ENCODE measurements around the gene SCNN1G.
"Not testable (repeated sequence)": the region's sequence is repeated elsewhere in the genome, so short reads cannot be mapped to it uniquely, and the experiment has no call there.

SCNN1G gene, protein sequence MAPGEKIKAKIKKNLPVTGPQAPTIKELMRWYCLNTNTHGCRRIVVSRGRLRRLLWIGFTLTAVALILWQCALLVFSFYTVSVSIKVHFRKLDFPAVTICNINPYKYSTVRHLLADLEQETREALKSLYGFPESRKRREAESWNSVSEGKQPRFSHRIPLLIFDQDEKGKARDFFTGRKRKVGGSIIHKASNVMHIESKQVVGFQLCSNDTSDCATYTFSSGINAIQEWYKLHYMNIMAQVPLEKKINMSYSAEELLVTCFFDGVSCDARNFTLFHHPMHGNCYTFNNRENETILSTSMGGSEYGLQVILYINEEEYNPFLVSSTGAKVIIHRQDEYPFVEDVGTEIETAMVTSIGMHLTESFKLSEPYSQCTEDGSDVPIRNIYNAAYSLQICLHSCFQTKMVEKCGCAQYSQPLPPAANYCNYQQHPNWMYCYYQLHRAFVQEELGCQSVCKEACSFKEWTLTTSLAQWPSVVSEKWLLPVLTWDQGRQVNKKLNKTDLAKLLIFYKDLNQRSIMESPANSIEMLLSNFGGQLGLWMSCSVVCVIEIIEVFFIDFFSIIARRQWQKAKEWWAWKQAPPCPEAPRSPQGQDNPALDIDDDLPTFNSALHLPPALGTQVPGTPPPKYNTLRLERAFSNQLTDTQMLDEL

DNA sequence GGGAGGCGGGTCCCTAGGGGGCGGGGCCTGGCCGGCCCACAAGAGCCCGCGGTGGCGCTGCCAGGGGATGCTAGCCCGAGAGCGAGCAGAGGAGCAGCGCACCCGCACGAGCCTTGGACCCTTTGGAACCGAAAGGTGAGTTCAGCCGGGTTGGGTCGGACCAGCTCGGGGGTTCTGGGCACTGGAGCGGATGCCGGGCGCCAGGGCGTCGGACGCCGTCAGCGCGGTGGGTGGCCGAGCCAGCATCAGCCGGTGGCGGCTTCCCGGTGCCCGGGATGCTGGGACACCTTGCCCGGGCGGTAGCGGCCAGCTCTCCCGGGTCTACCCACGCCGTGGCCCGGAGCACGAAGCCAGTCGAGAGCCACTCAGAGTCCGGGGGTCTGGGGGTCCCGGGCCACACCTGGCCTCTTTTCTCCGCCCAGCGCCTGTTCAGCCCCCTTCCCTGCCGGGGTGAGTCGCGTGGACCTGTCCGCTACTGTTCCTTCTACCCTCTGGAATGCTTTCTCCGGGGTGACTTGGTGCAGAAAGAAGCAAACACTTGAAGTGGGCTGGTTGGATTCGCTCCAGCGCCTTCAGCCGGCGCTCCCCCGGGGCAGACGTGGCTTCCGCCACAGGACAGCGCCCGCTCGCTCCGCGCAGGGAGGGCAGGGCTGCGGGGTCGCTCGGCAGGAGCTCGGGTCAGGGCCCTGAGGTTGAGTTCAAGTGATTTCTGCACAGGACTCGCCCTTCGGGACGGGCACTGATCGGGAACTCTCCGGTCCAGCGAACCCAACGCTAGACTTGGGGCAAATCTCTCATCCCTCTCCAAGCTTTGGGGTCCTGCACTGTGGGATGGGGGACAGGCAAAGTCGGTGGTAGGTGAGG lies at the start of gene SCNN1G:
Gene SCNN1G, plus strand, starts transcription at position 67 of the 864 bp plus-strand sequence. CDS start 3,527 bp downstream, outside the sequence.
- no peak for DNase-seq

DNA sequence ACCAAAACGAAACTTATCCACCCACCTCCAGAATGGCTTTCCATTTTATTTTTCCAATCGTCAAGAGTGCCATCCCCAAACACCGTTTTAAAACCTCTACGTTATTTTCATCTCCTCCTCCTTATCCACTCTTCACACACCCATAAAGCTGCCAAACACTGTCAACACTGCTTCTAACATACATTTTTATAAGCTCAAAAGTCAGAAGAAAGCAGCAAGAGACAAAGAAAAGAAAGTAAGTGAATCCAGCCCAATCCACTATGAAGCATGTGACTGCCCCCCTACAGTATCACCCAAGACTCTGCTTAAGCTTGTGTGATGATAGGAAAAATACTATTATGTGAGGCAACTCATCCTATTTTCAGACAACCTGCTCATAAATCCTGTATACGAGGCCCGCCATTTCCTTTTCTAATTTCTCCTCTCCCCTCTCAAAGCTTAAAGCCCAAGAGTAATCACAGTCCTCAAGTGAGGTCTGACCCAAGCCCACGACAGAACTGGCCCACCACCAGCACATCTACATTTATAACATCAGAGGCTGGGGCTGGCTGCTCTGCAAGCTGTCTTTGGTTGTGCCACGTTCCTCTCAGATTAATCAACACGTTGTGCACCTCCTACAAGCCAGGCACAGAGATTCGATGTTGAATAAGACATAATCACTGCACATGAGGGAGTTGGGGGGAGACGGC lies 49.6 kb upstream of the SCNN1G start:
- DNase-seq, result no peak

DNA sequence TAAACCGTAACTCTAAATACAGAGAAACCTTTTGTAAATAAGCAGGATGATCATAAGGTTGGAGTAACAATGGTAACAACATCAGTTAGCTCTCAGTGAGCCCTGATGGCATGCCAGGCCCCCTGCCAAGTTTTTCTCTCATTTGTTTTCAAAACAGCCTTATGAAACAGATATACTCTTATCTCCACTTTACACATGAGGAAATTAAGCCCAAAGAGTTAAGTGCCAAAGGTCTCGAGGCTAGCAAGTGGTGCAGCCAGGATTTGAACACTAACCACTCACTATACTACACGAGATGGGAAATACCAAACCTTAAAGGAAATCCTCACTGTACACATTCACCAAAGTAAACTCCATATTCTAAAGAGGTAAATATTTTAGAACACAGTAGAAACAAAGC lies 48.3 kb upstream of the SCNN1G start:
- no peak for DNase-seq

DNA sequence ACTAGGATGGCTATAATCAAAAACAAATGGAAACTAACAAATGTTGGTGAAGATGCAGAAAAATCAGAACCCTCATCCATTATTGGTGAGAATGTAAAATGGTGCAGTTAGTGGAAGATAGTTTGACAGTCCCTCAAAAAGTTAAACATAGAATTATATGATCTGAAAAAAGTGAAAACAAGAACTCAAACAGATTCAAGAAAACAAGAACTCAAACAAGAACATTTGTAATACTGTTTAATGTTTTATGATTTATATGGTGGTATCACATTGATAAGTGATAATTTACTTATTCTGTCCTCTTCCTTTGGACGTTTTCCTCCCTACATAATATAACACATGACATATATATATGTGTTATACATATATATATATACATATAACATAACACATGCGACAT lies 45.3 kb upstream of the SCNN1G start:
- no peak for DNase-seq

DNA sequence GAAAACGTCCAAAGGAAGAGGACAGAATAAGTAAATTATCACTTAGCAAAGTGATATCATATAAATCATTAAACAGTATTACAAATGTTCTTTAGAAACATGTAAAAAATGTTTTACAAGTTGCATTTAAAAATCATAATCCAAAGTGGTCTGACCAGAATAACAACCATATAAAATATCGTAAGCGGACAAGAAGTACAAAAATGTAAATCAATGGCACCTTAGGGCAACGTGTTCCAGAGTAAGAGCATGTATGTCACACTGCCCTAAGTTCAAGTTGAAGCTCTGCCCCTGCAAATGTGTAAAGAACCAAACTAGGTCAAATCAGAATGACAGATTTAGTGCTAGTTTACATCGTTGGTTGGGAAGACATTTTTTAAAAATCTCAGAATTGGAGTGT lies 44.7 kb upstream of the SCNN1G start:
- DNase-seq, result no peak

DNA sequence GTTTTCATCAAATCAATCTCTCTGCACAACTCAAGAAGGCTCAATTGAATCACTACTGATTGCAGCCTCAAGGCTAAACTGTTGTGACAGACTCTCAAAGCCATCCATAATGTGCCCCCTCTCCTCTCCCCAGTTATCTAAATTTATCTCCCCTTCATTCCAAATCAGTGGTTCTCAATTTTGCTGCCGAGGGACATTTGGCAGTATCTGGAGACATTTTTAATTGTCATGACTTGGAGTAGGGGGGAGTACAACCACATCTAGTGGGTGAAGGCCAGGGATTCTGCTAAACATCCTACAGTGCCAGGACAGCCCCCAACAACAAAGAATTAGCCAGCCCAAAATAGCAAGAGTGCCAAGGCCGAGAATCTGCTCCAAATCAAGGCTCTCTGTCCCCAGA lies 42.4 kb upstream of the SCNN1G start:
- DNase-seq, result no peak

DNA sequence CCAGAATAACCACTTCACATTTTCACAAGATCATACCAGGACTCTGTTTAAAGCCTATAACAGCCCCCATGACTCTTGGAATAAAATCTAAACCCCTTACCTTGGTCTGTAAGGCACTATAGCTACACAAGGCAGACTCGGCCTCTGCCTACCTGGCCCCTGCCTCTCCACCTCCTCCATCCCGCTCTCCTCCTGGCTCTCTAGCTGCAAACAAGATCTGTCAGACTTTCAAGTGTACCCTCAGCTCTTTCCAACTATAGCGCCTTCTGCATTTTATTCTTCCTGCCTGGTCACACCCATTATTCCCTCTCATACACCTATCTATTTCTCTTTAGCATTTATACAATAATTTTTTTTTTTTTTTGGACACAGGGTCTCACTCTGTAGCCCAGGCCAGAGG lies 41.5 kb upstream of the SCNN1G start:
- DNase-seq, result no peak

DNA sequence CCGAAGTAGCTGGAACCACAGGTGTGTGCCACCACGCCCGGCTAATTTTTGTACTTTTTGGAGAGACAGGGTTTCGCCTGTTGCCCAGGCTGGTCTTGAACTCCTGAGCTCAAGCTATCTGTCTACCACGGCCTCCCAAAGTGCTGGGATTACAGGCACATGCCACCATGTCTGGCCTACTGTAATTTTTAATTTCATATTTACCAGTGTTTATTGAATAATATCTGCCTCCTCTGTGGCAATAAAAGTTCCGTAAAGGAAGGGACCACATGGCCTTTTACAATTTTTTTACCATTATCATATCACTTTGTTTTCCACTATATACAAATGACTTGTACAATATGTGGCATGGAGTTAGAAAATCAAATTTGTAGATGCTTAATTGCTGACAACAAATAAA lies 41.0 kb upstream of the SCNN1G start:
- no peak for DNase-seq

DNA sequence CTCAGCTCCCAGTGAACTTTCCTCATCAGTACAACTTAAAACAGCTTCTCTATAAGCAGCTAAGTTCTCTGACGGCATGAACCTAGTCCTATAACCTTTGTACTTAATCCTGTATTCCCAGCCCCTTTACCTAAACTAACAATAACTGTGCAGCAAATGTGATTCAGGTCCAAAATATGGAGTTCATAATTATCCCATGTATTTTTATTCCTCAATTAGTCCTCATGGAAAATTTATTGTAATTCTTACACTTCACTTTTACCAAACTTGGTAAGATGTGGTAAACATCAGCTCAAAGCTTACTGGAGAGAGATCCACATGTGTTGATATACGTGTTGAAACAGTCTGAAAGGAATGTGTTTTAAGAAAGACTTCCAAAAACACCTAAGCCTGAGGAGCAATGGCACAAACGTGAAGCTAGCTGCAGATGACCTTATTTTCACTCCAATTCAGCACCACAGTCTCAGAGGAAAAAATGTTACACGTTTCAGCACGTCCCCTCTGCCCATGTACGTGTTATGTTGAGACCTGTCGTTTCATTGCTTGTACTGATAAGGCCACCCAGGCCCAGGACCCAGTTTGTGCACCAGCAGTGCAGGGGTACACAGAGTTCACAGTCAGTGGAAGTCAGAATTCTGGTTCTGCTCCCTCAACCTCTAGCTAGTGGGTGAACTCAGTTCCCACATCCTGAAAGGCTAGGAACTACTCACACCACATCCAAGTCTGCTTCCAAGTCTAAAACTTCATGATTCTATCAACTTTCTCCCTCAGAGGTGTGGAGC lies 40.4 kb upstream of the SCNN1G start:
- no peak for DNase-seq

DNA sequence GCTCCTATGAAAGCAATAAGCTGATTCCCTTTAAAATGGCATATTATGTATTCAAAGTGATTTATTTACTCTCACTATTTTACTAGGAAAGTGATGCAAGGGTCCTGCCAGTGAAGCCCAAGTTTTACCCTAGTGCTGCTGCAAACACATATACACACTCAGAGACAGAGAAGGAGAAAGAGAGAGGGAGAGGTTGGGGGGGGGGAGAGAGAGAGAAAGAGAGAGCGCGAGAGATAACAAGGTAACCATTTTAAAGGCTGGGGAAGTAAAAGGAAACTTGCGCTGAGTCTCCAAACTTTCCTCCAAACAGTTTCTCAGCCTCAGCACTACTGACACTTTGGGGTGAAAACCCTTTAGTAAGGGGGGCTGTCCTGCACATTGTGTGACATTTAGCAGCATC lies 39.2 kb upstream of the SCNN1G start:
- no peak for DNase-seq

DNA sequence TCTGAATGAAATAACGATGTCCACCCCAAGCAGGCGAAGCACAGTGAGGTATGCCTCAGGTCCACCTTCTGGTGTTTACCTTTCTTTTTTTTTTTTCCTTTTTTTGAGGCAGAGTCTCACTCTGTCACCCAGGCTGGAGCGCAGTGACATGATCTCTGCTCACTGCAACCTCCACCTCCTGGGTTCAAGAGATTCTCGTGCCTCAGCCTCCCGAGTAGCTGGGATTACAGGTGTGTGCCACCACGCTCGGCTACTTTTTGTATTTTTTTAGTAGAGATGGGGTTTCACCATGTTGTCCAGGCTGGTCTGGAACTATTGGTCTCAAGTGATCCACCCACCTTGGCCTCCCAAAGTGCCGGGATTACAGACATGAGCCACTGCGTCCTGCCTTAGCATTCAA lies 38.2 kb upstream of the SCNN1G start:
- not testable (repeated sequence) for DNase-seq

DNA sequence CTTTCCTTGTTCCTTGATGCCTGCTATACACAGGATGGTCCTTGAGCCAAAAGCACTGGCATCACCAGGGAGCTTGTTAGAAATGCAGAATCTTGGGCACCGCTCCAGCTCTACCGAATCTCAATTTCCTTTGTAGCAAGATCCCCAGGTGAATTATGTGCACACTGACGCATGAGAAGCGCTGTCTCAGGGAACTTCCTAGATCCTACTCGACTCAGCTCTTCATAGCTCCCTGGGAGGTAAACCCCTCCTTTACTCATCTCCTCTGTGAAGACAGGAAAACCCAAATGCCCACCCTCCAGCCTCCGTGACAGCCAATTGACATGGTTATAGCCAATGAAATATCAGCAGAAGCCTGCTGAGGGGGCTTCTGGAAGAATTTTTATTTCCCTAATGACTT lies 37.4 kb upstream of the SCNN1G start:
- DNase-seq, result no peak

DNA sequence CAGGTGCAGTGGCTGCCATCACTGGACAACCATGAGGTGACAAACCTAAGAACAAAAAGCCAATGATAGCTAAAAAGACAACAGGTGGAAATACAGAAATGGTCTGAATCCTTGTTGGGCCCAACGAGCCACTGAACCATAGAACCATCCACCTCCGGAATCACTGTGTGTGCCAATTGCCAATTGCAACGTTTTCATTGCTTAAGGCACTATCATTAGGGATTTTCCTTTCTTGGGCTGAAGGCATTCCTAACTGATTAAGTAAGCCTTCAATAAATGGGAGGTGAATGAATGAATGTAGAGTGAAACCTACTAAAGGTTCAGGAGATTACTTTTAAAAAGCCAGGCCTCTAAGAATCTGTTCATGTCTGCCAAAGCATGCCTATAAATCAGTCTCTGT lies 36.9 kb upstream of the SCNN1G start:
- no peak for DNase-seq

DNA sequence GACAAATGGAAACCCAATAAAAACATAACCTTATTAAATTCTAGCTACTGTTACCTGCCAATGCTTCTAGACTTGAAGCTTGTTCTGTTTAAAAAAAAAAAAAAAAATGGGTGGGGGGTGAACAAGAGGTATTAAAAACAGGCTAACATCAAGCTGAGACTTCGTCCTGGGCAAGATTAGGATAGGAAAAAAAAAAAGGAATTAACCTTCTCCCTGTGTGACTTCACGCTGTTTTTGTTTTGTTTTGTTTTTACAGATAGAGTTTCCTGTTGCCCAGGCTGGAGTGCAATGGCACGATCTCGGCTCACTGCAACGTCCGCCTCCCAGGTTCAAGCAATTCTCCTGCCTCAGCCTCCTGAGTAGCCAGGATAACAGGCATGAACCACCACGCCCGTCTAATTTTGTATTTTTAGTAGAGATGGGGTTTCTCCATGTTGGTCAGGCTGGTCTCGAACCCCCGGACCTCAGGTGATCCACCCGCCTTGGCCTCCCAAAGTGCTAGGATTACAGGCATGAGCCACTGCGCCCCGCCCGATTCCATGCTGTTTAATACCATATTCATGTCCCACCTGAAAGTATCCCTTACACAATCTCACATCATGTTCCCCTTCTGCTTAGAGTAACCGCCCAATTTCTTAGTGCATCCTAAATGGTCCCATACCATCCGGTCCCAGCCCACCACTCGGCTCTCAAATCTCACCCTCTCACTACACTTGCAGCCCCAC lies 35.5 kb upstream of the SCNN1G start:
- DNase-seq, result no peak

DNA sequence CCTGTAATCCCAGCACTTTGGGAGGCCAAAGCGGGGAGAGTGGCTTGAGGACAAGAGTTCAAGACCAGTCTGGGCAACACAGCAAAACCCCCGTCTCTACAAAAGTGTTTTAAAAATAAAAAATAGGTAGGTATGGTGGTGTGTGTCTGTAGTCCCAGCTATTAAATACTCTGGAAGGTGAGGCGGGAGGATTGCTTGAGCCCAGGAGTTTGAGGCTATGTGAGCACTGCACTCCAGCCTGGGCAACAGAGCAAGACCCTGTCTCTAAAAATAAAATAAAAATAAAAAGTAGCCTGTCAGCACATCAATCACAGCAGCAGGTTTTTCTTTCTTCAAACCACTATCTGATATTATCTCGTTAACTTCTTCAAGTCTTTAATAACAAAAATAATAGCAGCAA lies 34.9 kb upstream of the SCNN1G start:
- no peak for DNase-seq

DNA sequence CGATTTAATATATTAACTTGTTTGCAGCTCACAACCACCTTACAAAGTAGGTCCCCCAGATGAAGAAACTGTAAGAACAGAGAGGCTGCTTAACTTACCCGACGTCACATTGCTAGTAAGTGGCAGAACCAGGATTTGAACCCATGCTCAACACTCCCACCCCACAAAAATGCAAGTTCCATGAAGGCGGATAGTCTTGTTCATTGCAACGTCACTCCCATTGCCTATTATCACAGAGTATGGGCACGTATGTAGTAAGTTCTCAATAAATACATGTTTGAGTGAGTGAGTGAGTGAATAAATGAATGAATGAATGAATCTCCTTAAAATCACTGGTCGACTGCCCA lies 34.4 kb upstream of the SCNN1G start:
- DNase-seq, result no peak

DNA sequence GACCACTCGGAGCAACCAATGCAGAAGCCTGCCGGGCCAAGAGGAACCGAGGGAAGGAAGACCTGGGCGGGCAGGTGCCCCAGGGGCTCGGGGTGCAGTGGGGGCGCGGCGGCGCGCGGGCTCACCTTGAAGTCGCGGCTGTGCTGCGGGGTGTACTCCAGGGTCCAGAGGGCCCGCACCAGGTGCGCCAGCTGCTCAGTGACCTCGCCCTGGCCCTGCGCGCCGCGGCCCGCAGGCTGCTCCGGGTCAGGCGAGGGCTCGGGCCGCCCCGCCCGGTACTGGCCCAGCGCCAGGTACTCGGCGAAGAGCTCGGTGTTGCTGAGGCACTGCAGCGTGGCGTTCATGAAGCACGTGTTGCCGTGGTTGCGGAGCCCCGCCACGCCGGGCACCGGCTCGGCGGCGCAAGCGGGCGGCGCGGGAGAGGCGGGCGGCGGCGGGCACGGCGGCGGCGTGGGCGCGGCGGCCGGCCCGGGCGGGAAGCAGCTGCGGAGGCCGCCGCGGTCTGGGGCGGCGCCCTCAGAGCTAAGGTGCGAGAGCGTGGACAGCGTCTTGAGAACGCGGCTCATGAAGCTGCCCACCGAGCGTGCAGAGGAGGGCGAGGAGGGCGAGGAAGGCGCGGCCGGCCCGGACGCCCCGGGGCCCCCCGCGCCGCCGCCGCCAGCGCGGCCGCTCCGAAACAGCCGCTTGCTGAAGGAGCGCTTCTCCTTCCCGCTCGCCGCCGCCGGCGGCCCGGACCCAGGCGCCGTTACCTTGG lies 33.9 kb upstream of the SCNN1G start:
- peak; percentile 51 for DNase-seq

DNA sequence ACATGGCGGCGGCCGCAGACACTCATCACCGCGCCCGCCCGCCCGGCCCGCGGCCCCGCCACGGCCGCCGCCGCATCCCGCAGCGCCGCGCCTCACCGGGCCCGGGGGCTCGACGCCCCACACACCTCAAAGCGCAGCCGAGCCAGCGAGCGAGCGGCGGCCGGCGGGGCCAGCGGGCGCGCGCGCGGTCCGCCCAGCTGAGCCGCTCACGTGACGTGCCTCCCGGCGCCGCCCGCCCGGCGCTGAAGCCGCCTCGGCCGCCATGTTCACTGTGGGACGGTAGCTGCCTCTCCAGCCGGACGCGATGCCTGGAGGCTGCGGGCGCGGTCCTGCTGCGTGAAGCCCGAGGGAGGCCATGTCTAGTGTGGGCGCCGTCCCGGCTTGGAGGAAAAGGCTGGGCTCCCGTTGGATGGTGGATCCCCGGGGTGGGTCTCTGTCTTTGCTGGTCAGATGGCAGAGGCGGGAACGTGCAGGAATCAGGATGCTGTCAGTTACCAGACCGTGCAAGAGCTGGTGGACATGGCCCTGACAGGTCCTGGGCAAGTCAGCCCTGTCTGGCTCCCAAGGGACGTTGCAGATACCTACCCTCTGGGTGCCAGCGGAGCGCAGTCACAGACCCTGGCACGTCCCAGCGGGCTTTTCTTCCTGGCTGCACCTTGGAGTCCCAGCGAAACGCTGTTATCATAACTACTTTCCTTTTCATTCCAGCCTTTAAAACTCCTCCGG lies 33.1 kb upstream of the SCNN1G start, which contains the start of gene USP31:
Gene USP31, minus strand, starts transcription at position 186 of the 726 bp plus-strand sequence. Its CDS starts 182 bp downstream, at position 4.
- DNase-seq, result peak; percentile 87

DNA sequence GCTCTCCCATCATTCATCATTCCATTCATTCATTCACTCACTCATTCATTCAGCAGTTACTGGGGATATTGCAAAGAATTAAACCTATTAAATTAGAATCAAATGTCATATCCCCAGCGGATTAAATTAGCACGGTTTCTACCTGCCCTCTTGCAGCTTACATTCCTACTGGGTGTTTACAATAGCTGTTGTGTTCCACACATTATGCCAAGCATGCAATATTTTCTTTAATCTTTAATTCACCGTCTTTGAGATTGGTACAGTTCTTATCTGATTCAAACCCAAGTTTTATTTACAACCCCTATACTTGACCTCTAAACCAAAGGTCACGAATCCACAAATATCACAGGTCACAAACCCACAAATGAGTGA lies 32.6 kb upstream of the SCNN1G start:
- DNase-seq, result no peak

Measured in stimulated activated CD4-positive, alpha-beta T cell treated with anti-CD3 and anti-CD28 coated beads, Interleukin-12 subunit alpha, Interleukin-12 subunit beta, amount 100 ng/mL, for 4 hours (primary cell).